ENCODE measurements around the gene GCNT3.
"Not testable (repeated sequence)": the region's sequence is repeated elsewhere in the genome, so short reads cannot be mapped to it uniquely, and the experiment has no call there.

The GCNT3 gene

GRCh38 chr15:59642351-59642750, 30.8 kb downstream of the GCNT3 start:
- TF ChIP-seq CTCF (IDR thresholded peaks at IDR 0.05; ENCODE audit: low read depth, low read length): peak; percentile 26
- DNase-seq (ENCODE audit: low read depth in 2 of 2): peak in 1 of 2 donors; percentile 5
- H3K4me3 ChIP-seq (replicated peaks in 1 of 2; ENCODE audit: low read depth in 2 of 2, low read length in 2 of 2): no peak overlapping the region

- peak in 1 of 2 donors; percentile 39 for DNase-seq (ENCODE audit: low read depth in 2 of 2)
- TF ChIP-seq CTCF (IDR thresholded peaks at IDR 0.05; ENCODE audit: low read depth, low read length): no peak
- no peak overlapping the region for H3K4me3 ChIP-seq (replicated peaks in 1 of 2; ENCODE audit: low read depth in 2 of 2, low read length in 2 of 2)
Observed at GRCh38 chr15:59644756-59645155, 33.2 kb downstream of the GCNT3 start.

- not testable (repeated sequence) for DNase-seq (ENCODE audit: low read depth in 2 of 2); H3K4me3 ChIP-seq (replicated peaks in 1 of 2; ENCODE audit: low read depth in 2 of 2, low read length in 2 of 2)
Observed at GRCh38 chr15:59645812-59646211, 34.2 kb downstream of the GCNT3 start.

- no peak for DNase-seq (ENCODE audit: low read depth in 2 of 2)
- TF ChIP-seq CTCF (IDR thresholded peaks at IDR 0.05; ENCODE audit: low read depth, low read length): no peak
- H3K4me3 ChIP-seq (replicated peaks in 1 of 2; ENCODE audit: low read depth in 2 of 2, low read length in 2 of 2): no peak overlapping the region
Observed at GRCh38 chr15:59646277-59646676, 34.7 kb downstream of the GCNT3 start.

- no peak for TF ChIP-seq CTCF (IDR thresholded peaks at IDR 0.05; ENCODE audit: low read depth, low read length)
- DNase-seq (ENCODE audit: low read depth in 2 of 2): no peak
- no peak overlapping the region for H3K4me3 ChIP-seq (replicated peaks in 1 of 2; ENCODE audit: low read depth in 2 of 2, low read length in 2 of 2)
Observed at GRCh38 chr15:59647085-59647484, 35.5 kb downstream of the GCNT3 start.

- TF ChIP-seq CTCF (IDR thresholded peaks at IDR 0.05; ENCODE audit: low read depth, low read length): no peak
- no peak for DNase-seq (ENCODE audit: low read depth in 2 of 2)
- H3K4me3 ChIP-seq (replicated peaks in 1 of 2; ENCODE audit: low read depth in 2 of 2, low read length in 2 of 2): no peak overlapping the region
Observed at GRCh38 chr15:59649603-59650002, 38.0 kb downstream of the GCNT3 start.

- no peak for DNase-seq (ENCODE audit: low read depth in 2 of 2)
- no peak for TF ChIP-seq CTCF (IDR thresholded peaks at IDR 0.05; ENCODE audit: low read depth, low read length)
- H3K4me3 ChIP-seq (replicated peaks in 1 of 2; ENCODE audit: low read depth in 2 of 2, low read length in 2 of 2): no peak overlapping the region
Observed at GRCh38 chr15:59654046-59654445, 42.5 kb downstream of the GCNT3 start.
